Activated T-cell treated with anti-CD3 and anti-CD28 coated beads, Interleukin-2, amount 50 U/mL, for 72 hours (primary cell): ENCODE results near the gene OR51L1. TPM values are rescaled to one million over a fixed set of nuclear protein-coding genes. Genes with fewer than 3 reads are reported as not detected.

Experiments used
- ATAC-seq, 2 donors: fragments of 150-1000 bp; cut with Tn5 transposase; replicated peaks in 1 of 2; 2 replicates each; pipeline ENCODE4 v1.10.0; 2021; ENCODE audit warnings: moderate library complexity in 2 of 2, mild to moderate bottlenecking in 1 of 2
- DNase-seq, 2 donors: peaks; one replicate each; pipeline ENCODE4 v3.0.0; 2021 to 2022; ENCODE audit warnings: mixed read lengths in 1 of 2
- H3K27ac Mint-ChIP-seq: one replicate; pipeline ENCODE4 v1.8.0; 2022; ENCODE audit warnings: mild to moderate bottlenecking, moderate library complexity, mixed read lengths
- H3K27me3 Mint-ChIP-seq: one replicate; pipeline ENCODE4 v1.8.0; 2022; ENCODE audit warnings: low read depth, mixed read lengths
- H3K36me3 Mint-ChIP-seq, 2 donors: one replicate each; pipeline ENCODE4 v1.8.0; 2022; ENCODE audit warnings: mixed read lengths in 2 of 2, mild to moderate bottlenecking in 1 of 2; ENCODE audit not compliant: insufficient read depth in 2 of 2
- H3K4me1 Mint-ChIP-seq: one replicate; pipeline ENCODE4 v1.8.0; 2022; ENCODE audit warnings: low read depth, mixed read lengths
- H3K4me3 Mint-ChIP-seq, 2 donors: one replicate each; pipeline ENCODE4 v1.8.0; 2022; ENCODE audit warnings: mild to moderate bottlenecking in 2 of 2, mixed read lengths in 2 of 2, moderate library complexity in 2 of 2
- H3K9me3 Mint-ChIP-seq, 2 donors: one replicate each; pipeline ENCODE4 v1.8.0; 2022; ENCODE audit warnings: mixed read lengths in 2 of 2
- total RNA-seq, 2 donors: library from RNA; stranded (reverse); gene quantifications; one replicate each; pipeline ENCODE4 v1.2.3, GENCODE V29; 2022

OR51L1 gene
- total RNA-seq, 2 donors from 2014 or later = not detected

GRCh38 chr11:5011254-5011653 lies 16.6 kb downstream of the OR51L1 start:
- Mint-ChIP-seq H3K27ac (no peak overlapping the region), H3K4me3 (no peak overlapping the region), H3K36me3 (no peaks in the 10 kb centered on the region), H3K9me3 (no peaks in the 10 kb centered on the region), H3K4me1 (no peaks in the 10 kb centered on the region), H3K27me3 (no peaks in the 10 kb centered on the region)
- no peak for DNase-seq
- no peak for ATAC-seq

- DNase-seq = no peak
- Mint-ChIP-seq H3K27me3 (no peaks in the 10 kb centered on the region), H3K9me3 (no peaks in the 10 kb centered on the region), H3K27ac (no peak overlapping the region), H3K4me3 (no peak overlapping the region), H3K36me3 (no peaks in the 10 kb centered on the region), H3K4me1 (no peaks in the 10 kb centered on the region)
- no peak for ATAC-seq
Measured at GRCh38 chr11:5013012-5013411, 18.4 kb downstream of the OR51L1 start.

GRCh38 chr11:5021996-5022395 lies 27.3 kb downstream of the OR51L1 start:
- Mint-ChIP-seq H3K4me1 (no peaks in the 10 kb centered on the region), H3K36me3 (peaks cover 2 to 6% of the 10 kb centered on the region in 2 donors), H3K4me3 (no peak overlapping the region), H3K9me3 (peaks cover 9 to 13% of the 10 kb centered on the region in 2 donors), H3K27ac (no peak overlapping the region), H3K27me3 (no peaks in the 10 kb centered on the region)
- DNase-seq (no peak), ATAC-seq (no peak)

GRCh38 chr11:5036669-5037068 lies 42.0 kb downstream of the OR51L1 start:
- no peak for ATAC-seq
- H3K36me3 Mint-ChIP-seq = no peaks in the 10 kb centered on the region
- H3K27me3 Mint-ChIP-seq = no peaks in the 10 kb centered on the region

DNA sequence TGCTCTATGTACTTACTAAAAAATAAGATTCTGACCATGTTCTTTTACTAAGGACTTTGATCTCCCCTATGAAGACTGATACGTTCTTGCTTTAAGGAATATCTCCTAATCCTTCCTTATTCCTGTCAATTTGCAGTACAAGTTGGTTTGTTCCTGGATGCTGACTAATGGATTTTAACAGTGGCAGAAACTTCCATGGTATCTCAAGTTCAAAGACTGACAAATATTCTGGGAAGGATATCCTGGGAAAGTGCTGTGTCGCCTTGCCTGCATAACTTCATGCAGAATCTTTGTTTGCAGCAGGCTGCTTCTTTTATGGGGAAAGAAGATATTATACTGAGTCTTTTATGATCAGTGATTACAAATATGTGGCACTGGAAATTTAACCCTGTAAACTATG lies 43.3 kb downstream of the OR51L1 start:
- no peak overlapping the region for H3K4me3 Mint-ChIP-seq
- H3K36me3 Mint-ChIP-seq = no peaks in the 10 kb centered on the region
- DNase-seq = no peak
- H3K9me3 Mint-ChIP-seq = no peaks in the 10 kb centered on the region
- no peaks in the 10 kb centered on the region for H3K4me1 Mint-ChIP-seq
- no peaks in the 10 kb centered on the region for H3K27me3 Mint-ChIP-seq
- H3K27ac Mint-ChIP-seq = no peak overlapping the region
- ATAC-seq = no peak

More at GRCh38 chr11:5036669-5037068, 42.0 kb downstream of the OR51L1 start:
- H3K9me3 Mint-ChIP-seq = no peaks in the 10 kb centered on the region
- no peaks in the 10 kb centered on the region for H3K4me1 Mint-ChIP-seq
- no peak overlapping the region for H3K4me3 Mint-ChIP-seq
- DNase-seq = no peak
- H3K27ac Mint-ChIP-seq = no peak overlapping the region

- no peaks in the 10 kb centered on the region for H3K36me3 Mint-ChIP-seq
- DNase-seq = no peak
- no peaks in the 10 kb centered on the region for H3K4me1 Mint-ChIP-seq
- ATAC-seq = no peak
- H3K9me3 Mint-ChIP-seq = no peaks in the 10 kb centered on the region
- no peak overlapping the region for H3K27ac Mint-ChIP-seq
- H3K27me3 Mint-ChIP-seq = no peaks in the 10 kb centered on the region
- no peak overlapping the region for H3K4me3 Mint-ChIP-seq
Measured at GRCh38 chr11:5038341-5038740, 43.7 kb downstream of the OR51L1 start.

DNA sequence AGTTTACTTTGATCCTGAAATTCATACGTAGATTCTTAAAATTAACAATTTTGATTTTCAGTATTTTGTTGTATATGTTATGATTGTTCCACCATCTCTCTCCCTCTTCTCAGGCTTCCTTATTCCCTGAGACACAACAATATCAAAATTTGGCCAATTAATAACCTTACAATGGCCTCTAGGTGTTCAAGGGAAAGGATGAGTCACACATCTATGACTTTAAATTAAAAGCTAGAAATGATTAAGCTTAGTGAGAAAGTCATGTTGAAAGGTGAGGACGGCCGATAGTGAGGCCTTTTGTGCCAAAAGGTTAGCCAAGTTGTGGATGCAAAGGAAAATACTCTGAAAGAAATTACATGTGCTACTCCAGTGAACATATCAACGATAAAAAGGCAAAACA lies 46.2 kb downstream of the OR51L1 start:
- no peaks in the 10 kb centered on the region for H3K36me3 Mint-ChIP-seq
- no peak overlapping the region for H3K27ac Mint-ChIP-seq
- ATAC-seq (no peak), DNase-seq (no peak)
- no peaks in the 10 kb centered on the region for H3K4me1 Mint-ChIP-seq
- no peaks in the 10 kb centered on the region for H3K9me3 Mint-ChIP-seq
- no peaks in the 10 kb centered on the region for H3K27me3 Mint-ChIP-seq
- no peak overlapping the region for H3K4me3 Mint-ChIP-seq

DNA sequence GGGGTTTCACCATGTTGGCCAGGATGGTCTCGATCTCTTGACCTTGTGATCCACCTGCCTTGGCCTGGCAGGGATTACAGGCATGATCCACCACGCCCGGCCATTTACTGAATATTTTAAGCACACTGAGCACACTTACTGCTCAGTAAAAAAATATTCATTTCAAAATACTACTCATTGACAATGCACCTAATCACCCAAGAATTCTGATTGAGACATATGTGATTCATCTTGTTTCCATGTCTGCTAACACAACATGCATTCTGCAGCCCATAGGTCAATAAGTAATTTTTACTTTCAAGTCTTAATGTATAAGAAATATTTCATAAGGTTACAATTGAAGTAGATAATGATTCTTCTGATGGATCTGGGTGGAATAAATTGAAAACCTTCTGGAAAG lies 47.4 kb downstream of the OR51L1 start:
- no peak overlapping the region for H3K4me3 Mint-ChIP-seq
- no peak for DNase-seq
- no peaks in the 10 kb centered on the region for H3K36me3 Mint-ChIP-seq
- no peaks in the 10 kb centered on the region for H3K4me1 Mint-ChIP-seq
- ATAC-seq = no peak
- no peak overlapping the region for H3K27ac Mint-ChIP-seq
- H3K9me3 Mint-ChIP-seq = no peaks in the 10 kb centered on the region
- H3K27me3 Mint-ChIP-seq = no peaks in the 10 kb centered on the region

DNA sequence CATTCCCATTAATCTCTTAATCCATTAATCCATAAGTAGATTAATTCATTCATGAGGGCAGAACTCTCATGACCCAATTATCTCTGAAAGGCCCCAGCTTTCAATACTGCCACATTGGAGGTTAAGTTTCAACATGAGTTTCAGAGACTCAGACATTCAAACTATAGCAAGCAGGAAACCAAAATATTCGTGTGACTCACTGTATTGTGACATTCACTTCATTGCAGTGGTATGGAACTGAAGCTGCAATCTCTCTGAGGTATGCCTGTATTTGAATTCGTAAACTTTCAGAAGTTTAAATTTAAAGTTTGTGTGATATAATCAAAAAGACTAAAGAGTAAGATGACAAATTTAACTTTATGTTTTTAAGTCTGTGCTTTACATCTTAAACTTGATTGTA lies 48.7 kb downstream of the OR51L1 start:
- ATAC-seq (no peak), DNase-seq (no peak)
- H3K27ac Mint-ChIP-seq = no peak overlapping the region
- no peaks in the 10 kb centered on the region for H3K9me3 Mint-ChIP-seq
- no peaks in the 10 kb centered on the region for H3K27me3 Mint-ChIP-seq
- no peaks in the 10 kb centered on the region for H3K4me1 Mint-ChIP-seq
- H3K36me3 Mint-ChIP-seq = no peaks in the 10 kb centered on the region
- no peak overlapping the region for H3K4me3 Mint-ChIP-seq

- no peak for DNase-seq
- H3K27ac Mint-ChIP-seq = no peak within 1 kb of the TSS
- H3K36me3 Mint-ChIP-seq = no peaks in the 10 kb centered on the region
- no peak for ATAC-seq
- H3K9me3 Mint-ChIP-seq = no peaks in the 10 kb centered on the region
- no peak within 1 kb of the TSS for H3K4me3 Mint-ChIP-seq
- H3K27me3 Mint-ChIP-seq = no peaks in the 10 kb centered on the region
- H3K4me1 Mint-ChIP-seq = no peaks in the 10 kb centered on the region
Measured at GRCh38 chr11:5046226-5046625, 51.6 kb downstream of the OR51L1 start, which contains the start of gene OR52J3. TSS of gene OR52J3 (plus strand) at chr11:5046526. CDS start at chr11:5046526, 0 bp downstream.

GRCh38 chr11:5046754-5047330 lies 52.2 kb downstream of the OR51L1 start:
- ATAC-seq = no peak
- H3K27ac Mint-ChIP-seq = no peak overlapping the region
- no peak overlapping the region for H3K4me3 Mint-ChIP-seq
- no peaks in the 10 kb centered on the region for H3K9me3 Mint-ChIP-seq
- H3K27me3 Mint-ChIP-seq = no peaks in the 10 kb centered on the region
- H3K36me3 Mint-ChIP-seq = no peaks in the 10 kb centered on the region
- no peak for DNase-seq
- no peaks in the 10 kb centered on the region for H3K4me1 Mint-ChIP-seq

Other genes with a start within 250 kb of the OR51L1 start
- gene OR51F1, start 224.9 kb upstream of the OR51L1 start, total RNA-seq = not detected
- not detected for gene OR52R1, start 190.5 kb upstream of the OR51L1 start, total RNA-seq
- not detected for gene OR51F2, start 173.5 kb upstream of the OR51L1 start, total RNA-seq
- not detected for gene OR51S1, start 145.6 kb upstream of the OR51L1 start, total RNA-seq
- not detected for gene OR51T1, start 113.0 kb upstream of the OR51L1 start, total RNA-seq
- not detected for gene OR51A7, start 91.1 kb upstream of the OR51L1 start, total RNA-seq
- gene OR51G2, start 75.5 kb upstream of the OR51L1 start, total RNA-seq = not detected
- gene OR51G1, start 70.5 kb upstream of the OR51L1 start, total RNA-seq = not detected
- not detected for gene OR51A4, start 47.2 kb upstream of the OR51L1 start, total RNA-seq
- gene OR51A2, start 39.1 kb upstream of the OR51L1 start, total RNA-seq = not detected
- not detected for gene OR52J3, start 51.7 kb downstream of the OR51L1 start, total RNA-seq
- not detected for gene OR52E2, start 64.8 kb downstream of the OR51L1 start, total RNA-seq
- gene OR52E1, start 74.7 kb downstream of the OR51L1 start, total RNA-seq = not detected
- not detected for gene OR52A5, start 143.5 kb downstream of the OR51L1 start, total RNA-seq
- not detected for gene OR52A1, start 159.9 kb downstream of the OR51L1 start, total RNA-seq
- not detected for gene OR51V1, start 205.8 kb downstream of the OR51L1 start, total RNA-seq
- not detected for gene HBB, start 232.2 kb downstream of the OR51L1 start, total RNA-seq
- gene HBD, start 239.6 kb downstream of the OR51L1 start, total RNA-seq = under 1 TPM in 1 of 2 donors, not detected in 1; 0.46 TPM